OCI-LY1 (cell line): ENCODE results near the gene AMPD1.

Experiments used
- H2AFZ ChIP-seq: fragments of 200-600 bp; sonication (generic), shearing (Covaris generic); 2 replicates; pipeline ENCODE4 v1.6.0; 2014; ENCODE audit warnings: antibody characterized with exemption, mild to moderate bottlenecking, low read length
- H3F3A ChIP-seq: fragments of 200-600 bp; sonication (generic), shearing (Covaris generic); 2 replicates; pipeline ENCODE4 v1.6.0; 2014; ENCODE audit warnings: mild to moderate bottlenecking, antibody characterized with exemption, low read length, moderate library complexity; ENCODE audit not compliant: insufficient read depth
- H3K27ac ChIP-seq: fragments of 200-600 bp; sonication (generic); 2 replicates; pipeline ENCODE4 v1.5.1; 2014; ENCODE audit warnings: low read length, mixed run types, mild to moderate bottlenecking, low read depth; ENCODE audit not compliant: poor library complexity, severe bottlenecking
- H3K27me3 ChIP-seq: fragments of 200-600 bp; sonication (generic); 2 replicates; pipeline ENCODE4 v1.6.0; 2014; ENCODE audit warnings: antibody characterized with exemption, mild to moderate bottlenecking, low read length, moderate library complexity; ENCODE audit not compliant: insufficient read depth
- H3K36me3 ChIP-seq: fragments of 200-600 bp; sonication (generic); 2 replicates; pipeline ENCODE4 v1.6.1; 2014; ENCODE audit warnings: mild to moderate bottlenecking, antibody characterized with exemption, low read length, moderate library complexity, mixed read lengths; ENCODE audit not compliant: insufficient read depth
- H3K4me1 ChIP-seq: fragments of 200-600 bp; sonication (generic); 2 replicates; pipeline ENCODE4 v1.5.1; 2014; ENCODE audit warnings: mild to moderate bottlenecking, low read length, moderate library complexity; ENCODE audit not compliant: insufficient read depth, severe bottlenecking
- H3K4me2 ChIP-seq: fragments of 200-600 bp; sonication (generic), shearing (Covaris generic); 2 replicates; pipeline ENCODE4 v1.6.1; 2014; ENCODE audit warnings: low read length
- H3K4me3 ChIP-seq: fragments of 200-600 bp; sonication (generic); 2 replicates; pipeline ENCODE4 v1.5.1; 2014; ENCODE audit warnings: low read length, low read depth, mild to moderate bottlenecking, mixed read lengths; ENCODE audit not compliant: poor library complexity, severe bottlenecking
- H3K79me2 ChIP-seq: fragments of 200-600 bp; shearing (Covaris generic); 2 replicates; pipeline ENCODE4 v1.6.1; 2016; ENCODE audit warnings: mixed run types, low read length, mixed read lengths; ENCODE audit not compliant: insufficient read depth
- H3K9ac ChIP-seq: fragments of 200-600 bp; sonication (generic), shearing (Covaris generic); 2 replicates; pipeline ENCODE4 v1.6.1; 2014; ENCODE audit warnings: mild to moderate bottlenecking, low read length, mixed read lengths
- H3K9me2 ChIP-seq: fragments of 200-600 bp; sonication (generic), shearing (Covaris generic); 2 replicates; pipeline ENCODE4 v1.6.1; 2014; ENCODE audit warnings: low read depth, mild to moderate bottlenecking, low read length, mixed read lengths
- H3K9me3 ChIP-seq: fragments of 200-600 bp; shearing (Covaris generic); 2 replicates; pipeline ENCODE4 v1.6.1; 2014; ENCODE audit warnings: low read length, mixed read lengths
- H4K20me1 ChIP-seq: fragments of 200-600 bp; sonication (generic), shearing (Covaris generic); 2 replicates; pipeline ENCODE4 v1.6.0; 2016; ENCODE audit warnings: mild to moderate bottlenecking, low read length; ENCODE audit not compliant: insufficient read depth
- EZH2 ChIP-seq: fragments of 200-600 bp; sonication (generic), shearing (Covaris generic); IDR thresholded peaks from 2 replicates; pipeline ENCODE4 v1.8.0; 2017; ENCODE audit warnings: borderline replicate concordance, mixed run types, mild to moderate bottlenecking, antibody characterized with exemption, low read length, moderate library complexity, mixed read lengths
- TF ChIP-seq, protein P1 (sequence below): fragments of 200-600 bp; sonication (generic), shearing (Covaris generic); IDR thresholded peaks from 2 replicates; pipeline ENCODE4 v1.5.1; 2017; ENCODE audit warnings: mild to moderate bottlenecking, antibody characterized with exemption, low read length, moderate library complexity, mixed read lengths

The AMPD1 gene

GRCh38 chr1:114728553-114728952 is 33.2 kb upstream of the AMPD1 start:
- Histone ChIP-seq H3K36me3 (peaks cover 100% of the 10 kb centered on the region), H3K27ac (no peak overlapping the region), H3K27me3 (no peaks in the 10 kb centered on the region), H3K9me3 (no peaks in the 10 kb centered on the region), H3K9me2 (no peaks in the 10 kb centered on the region), H4K20me1 (no peaks in the 10 kb centered on the region), H3K4me1 (no peaks in the 10 kb centered on the region), H3K4me2 (no peak overlapping the region), H3K4me3 (no peak overlapping the region), H3K9ac (no peak overlapping the region), H3F3A (no peaks in the 10 kb centered on the region), H2AFZ (no peak overlapping the region), H3K79me2 (no peaks in the 10 kb centered on the region)
- no peak for TF ChIP-seq EZH2
- TF ChIP-seq, protein P1, sequence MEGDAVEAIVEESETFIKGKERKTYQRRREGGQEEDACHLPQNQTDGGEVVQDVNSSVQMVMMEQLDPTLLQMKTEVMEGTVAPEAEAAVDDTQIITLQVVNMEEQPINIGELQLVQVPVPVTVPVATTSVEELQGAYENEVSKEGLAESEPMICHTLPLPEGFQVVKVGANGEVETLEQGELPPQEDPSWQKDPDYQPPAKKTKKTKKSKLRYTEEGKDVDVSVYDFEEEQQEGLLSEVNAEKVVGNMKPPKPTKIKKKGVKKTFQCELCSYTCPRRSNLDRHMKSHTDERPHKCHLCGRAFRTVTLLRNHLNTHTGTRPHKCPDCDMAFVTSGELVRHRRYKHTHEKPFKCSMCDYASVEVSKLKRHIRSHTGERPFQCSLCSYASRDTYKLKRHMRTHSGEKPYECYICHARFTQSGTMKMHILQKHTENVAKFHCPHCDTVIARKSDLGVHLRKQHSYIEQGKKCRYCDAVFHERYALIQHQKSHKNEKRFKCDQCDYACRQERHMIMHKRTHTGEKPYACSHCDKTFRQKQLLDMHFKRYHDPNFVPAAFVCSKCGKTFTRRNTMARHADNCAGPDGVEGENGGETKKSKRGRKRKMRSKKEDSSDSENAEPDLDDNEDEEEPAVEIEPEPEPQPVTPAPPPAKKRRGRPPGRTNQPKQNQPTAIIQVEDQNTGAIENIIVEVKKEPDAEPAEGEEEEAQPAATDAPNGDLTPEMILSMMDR, result no peak

GRCh38 chr1:114725230-114725629 is 29.9 kb upstream of the AMPD1 start:
- TF ChIP-seq, protein P1, result no peak
- no peak for TF ChIP-seq EZH2
- H3K27me3 ChIP-seq, result no peaks in the 10 kb centered on the region
- no peak overlapping the region for H3K9ac ChIP-seq
- H3K4me1 ChIP-seq, result no peaks in the 10 kb centered on the region
- H3K9me2 ChIP-seq, result no peaks in the 10 kb centered on the region
- no peak overlapping the region for H3K27ac ChIP-seq
- no peak overlapping the region for H3K4me3 ChIP-seq
- no peaks in the 10 kb centered on the region for H3K79me2 ChIP-seq
- no peak overlapping the region for H2AFZ ChIP-seq
- H3F3A ChIP-seq, result no peaks in the 10 kb centered on the region
- no peaks in the 10 kb centered on the region for H3K9me3 ChIP-seq
- H3K4me2 ChIP-seq, result no peak overlapping the region
- H4K20me1 ChIP-seq, result no peaks in the 10 kb centered on the region
- peaks cover 98% of the 10 kb centered on the region for H3K36me3 ChIP-seq

DNA sequence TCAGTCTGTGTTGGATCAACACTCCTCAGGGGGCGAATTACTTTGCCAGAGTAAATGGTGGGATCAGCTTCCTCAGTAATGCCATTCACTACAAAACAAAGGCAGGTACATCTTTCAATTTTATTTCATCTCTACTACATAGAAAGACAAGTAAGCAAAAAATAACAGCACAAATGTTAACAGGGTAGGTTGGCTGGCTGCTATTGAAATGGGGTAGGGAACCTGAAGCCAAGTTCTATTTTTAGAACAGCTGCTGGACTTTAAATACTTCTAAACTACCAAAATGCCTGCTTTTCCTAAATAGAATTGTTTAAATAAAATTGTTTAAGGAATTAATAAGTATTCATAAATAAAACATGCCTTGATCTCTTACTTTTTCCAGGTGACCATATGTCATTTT is 28.6 kb upstream of the AMPD1 start:
- Histone ChIP-seq H4K20me1 (no peaks in the 10 kb centered on the region), H3K9ac (no peak overlapping the region), H3K27ac (no peak overlapping the region), H3K4me3 (no peak overlapping the region), H3K36me3 (peaks cover 98% of the 10 kb centered on the region), H3K4me1 (no peaks in the 10 kb centered on the region), H3K9me3 (no peaks in the 10 kb centered on the region), H2AFZ (no peak overlapping the region), H3F3A (0 out of 2 replicates have a peak, but pooled peaks cover 4% of the 10 kb centered on the region), H3K79me2 (no peaks in the 10 kb centered on the region), H3K4me2 (no peak overlapping the region), H3K9me2 (no peaks in the 10 kb centered on the region), H3K27me3 (no peaks in the 10 kb centered on the region)
- TF ChIP-seq, protein P1, result no peak
- no peak for TF ChIP-seq EZH2
